ENCODE results near the gene RILPL2.

DNA sequence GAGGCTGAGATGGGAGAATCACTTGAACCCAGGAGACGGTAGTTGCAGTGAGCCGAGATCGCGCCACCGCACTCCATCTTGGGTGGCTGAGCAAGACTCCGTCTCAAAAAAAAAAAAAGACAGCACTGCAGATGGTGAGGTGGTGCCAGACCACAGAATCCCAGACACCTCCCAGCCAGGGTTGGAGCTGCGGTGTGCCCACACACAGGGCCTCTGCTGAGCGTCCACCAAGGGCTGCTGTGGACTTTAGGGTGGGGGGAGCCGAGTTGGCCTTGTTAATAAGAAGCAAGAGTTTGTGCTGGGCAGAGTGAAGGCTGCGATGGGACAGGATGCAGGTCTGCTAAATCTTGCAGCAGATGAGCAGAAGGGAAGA is 38.3 kb downstream of the RILPL2 start:
- TF ChIP-seq CSDC2 (CRISPR knock-in tag; IDR thresholded peaks at IDR 0.05) (no peak), ARNTL (CRISPR knock-in tag; IDR thresholded peaks at IDR 0.05; ENCODE audit: borderline replicate concordance, low read depth) (no peak), ZC3H10 (CRISPR knock-in tag; IDR thresholded peaks at IDR 0.05) (no peak), ESRRG (CRISPR knock-in tag; IDR thresholded peaks at IDR 0.05) (no peak), ZNF565 (CRISPR knock-in tag; conservative IDR thresholded peaks at IDR 0.05; ENCODE audit: low read depth) (no peak), PPARA (CRISPR knock-in tag; IDR thresholded peaks at IDR 0.05; ENCODE audit: borderline replicate concordance) (no peak), ZFP3 (CRISPR knock-in tag; IDR thresholded peaks at IDR 0.05) (no peak)
- TF ChIP-seq, protein P1, sequence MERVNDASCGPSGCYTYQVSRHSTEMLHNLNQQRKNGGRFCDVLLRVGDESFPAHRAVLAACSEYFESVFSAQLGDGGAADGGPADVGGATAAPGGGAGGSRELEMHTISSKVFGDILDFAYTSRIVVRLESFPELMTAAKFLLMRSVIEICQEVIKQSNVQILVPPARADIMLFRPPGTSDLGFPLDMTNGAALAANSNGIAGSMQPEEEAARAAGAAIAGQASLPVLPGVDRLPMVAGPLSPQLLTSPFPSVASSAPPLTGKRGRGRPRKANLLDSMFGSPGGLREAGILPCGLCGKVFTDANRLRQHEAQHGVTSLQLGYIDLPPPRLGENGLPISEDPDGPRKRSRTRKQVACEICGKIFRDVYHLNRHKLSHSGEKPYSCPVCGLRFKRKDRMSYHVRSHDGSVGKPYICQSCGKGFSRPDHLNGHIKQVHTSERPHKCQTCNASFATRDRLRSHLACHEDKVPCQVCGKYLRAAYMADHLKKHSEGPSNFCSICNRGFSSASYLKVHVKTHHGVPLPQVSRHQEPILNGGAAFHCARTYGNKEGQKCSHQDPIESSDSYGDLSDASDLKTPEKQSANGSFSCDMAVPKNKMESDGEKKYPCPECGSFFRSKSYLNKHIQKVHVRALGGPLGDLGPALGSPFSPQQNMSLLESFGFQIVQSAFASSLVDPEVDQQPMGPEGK (CRISPR knock-in tag; IDR thresholded peaks at IDR 0.05; ENCODE audit: borderline replicate concordance) = no peak
- TF ChIP-seq, protein P2, sequence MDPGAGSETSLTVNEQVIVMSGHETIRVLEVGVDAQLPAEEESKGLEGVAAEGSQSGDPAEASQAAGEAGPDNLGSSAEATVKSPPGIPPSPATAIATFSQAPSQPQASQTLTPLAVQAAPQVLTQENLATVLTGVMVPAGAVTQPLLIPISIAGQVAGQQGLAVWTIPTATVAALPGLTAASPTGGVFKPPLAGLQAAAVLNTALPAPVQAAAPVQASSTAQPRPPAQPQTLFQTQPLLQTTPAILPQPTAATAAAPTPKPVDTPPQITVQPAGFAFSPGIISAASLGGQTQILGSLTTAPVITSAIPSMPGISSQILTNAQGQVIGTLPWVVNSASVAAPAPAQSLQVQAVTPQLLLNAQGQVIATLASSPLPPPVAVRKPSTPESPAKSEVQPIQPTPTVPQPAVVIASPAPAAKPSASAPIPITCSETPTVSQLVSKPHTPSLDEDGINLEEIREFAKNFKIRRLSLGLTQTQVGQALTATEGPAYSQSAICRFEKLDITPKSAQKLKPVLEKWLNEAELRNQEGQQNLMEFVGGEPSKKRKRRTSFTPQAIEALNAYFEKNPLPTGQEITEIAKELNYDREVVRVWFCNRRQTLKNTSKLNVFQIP (CRISPR knock-in tag; IDR thresholded peaks at IDR 0.05; ENCODE audit: borderline replicate concordance, low read depth) = no peak
- TF ChIP-seq, protein P3, sequence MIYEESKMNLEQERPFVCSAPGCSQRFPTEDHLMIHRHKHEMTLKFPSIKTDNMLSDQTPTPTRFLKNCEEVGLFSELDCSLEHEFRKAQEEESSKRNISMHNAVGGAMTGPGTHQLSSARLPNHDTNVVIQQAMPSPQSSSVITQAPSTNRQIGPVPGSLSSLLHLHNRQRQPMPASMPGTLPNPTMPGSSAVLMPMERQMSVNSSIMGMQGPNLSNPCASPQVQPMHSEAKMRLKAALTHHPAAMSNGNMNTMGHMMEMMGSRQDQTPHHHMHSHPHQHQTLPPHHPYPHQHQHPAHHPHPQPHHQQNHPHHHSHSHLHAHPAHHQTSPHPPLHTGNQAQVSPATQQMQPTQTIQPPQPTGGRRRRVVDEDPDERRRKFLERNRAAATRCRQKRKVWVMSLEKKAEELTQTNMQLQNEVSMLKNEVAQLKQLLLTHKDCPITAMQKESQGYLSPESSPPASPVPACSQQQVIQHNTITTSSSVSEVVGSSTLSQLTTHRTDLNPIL (CRISPR knock-in tag; IDR thresholded peaks at IDR 0.05; ENCODE audit: low read depth) = no peak

Data from SK-N-SH treated with all-trans-retinoic acid at 6 μM for 48 hours (cell line).